Right atrium auricular region (tissue), 2 donors: ENCODE measurements around the gene CMTM4. TPM values are rescaled to one million over a fixed set of nuclear protein-coding genes. Genes with fewer than 3 reads are reported as not detected.

Experiments
- DNase-seq: peaks from one replicate; pipeline ENCODE4 v3.0.0-alpha.2; 2019; ENCODE audit warnings: low spot score
- H3K27ac ChIP-seq, 2 donors: fragments of 200-600 bp; sonication (generic); 1 replicate in 1 of 2; 2 replicates in 1 of 2; pipeline ENCODE4 v1.5.1; 2016 to 2019
- H3K27me3 ChIP-seq, 2 donors: fragments of 200-600 bp; sonication (generic); one replicate each; pipeline versions ENCODE4 v1.5.1 to v1.6.0; 2017 to 2019
- H3K36me3 ChIP-seq: fragments of 200-600 bp; sonication (generic); one replicate; pipeline ENCODE4 v1.5.1; 2016
- H3K4me1 ChIP-seq, 2 donors: fragments of 200-600 bp; sonication (generic); one replicate each; pipeline versions ENCODE4 v1.5.1 to v1.6.0; 2017 to 2019
- H3K4me3 ChIP-seq, 2 donors: fragments of 200-600 bp; sonication (generic); 1 replicate in 1 of 2; 2 replicates in 1 of 2; pipeline ENCODE4 v1.5.1; 2017 to 2019; ENCODE audit warnings: mild to moderate bottlenecking in 1 of 2, moderate library complexity in 1 of 2
- H3K9me3 ChIP-seq, 2 donors: fragments of 200-600 bp; sonication (generic); one replicate each; pipeline ENCODE4 v1.5.1; 2019
- total RNA-seq, 2 donors: library from RNA; depleted of rRNA; stranded (reverse); fragments of >200 nt; gene quantifications; one replicate each; pipeline ENCODE4 v1.1.0, GENCODE V29; 2016
- TF ChIP-seq, protein P1 (sequence below), 2 donors: fragments of 200-600 bp; sonication (generic); IDR thresholded peaks; one replicate each; pipeline ENCODE4 v1.5.1; 2019; ENCODE audit warnings: antibody characterized with exemption in 2 of 2

The CMTM4 gene
- total RNA-seq, 2 donors from 2014 or later: 7.5 to 15.2 TPM

DNA sequence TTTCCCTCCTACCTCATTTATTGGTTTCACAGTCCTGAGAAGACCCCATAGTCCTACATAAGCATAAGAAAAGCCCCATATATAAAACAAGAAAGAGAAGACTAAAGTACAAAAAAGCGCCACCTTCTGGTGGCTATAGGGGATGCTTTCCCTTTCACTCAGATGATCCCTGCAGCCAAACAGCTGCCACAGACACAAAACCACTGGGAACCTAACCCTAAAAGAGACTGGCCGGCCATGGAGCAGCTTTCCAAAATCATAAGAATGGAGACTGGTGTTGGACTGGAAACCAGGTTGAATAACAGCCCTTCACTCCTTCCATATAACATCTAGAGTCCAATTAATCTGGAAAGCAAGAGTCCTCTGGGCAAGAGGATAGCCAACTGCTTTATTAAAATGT, 43.5 kb upstream of the CMTM4 start:
- peaks cover 0 to 40% of the 10 kb centered on the region in 2 donors for H3K4me1 ChIP-seq
- DNase-seq: no peak
- H3K4me3 ChIP-seq: no peak overlapping the region
- no peaks in the 10 kb centered on the region for H3K9me3 ChIP-seq
- peaks cover 58% of the 10 kb centered on the region for H3K36me3 ChIP-seq
- TF ChIP-seq, protein P1, sequence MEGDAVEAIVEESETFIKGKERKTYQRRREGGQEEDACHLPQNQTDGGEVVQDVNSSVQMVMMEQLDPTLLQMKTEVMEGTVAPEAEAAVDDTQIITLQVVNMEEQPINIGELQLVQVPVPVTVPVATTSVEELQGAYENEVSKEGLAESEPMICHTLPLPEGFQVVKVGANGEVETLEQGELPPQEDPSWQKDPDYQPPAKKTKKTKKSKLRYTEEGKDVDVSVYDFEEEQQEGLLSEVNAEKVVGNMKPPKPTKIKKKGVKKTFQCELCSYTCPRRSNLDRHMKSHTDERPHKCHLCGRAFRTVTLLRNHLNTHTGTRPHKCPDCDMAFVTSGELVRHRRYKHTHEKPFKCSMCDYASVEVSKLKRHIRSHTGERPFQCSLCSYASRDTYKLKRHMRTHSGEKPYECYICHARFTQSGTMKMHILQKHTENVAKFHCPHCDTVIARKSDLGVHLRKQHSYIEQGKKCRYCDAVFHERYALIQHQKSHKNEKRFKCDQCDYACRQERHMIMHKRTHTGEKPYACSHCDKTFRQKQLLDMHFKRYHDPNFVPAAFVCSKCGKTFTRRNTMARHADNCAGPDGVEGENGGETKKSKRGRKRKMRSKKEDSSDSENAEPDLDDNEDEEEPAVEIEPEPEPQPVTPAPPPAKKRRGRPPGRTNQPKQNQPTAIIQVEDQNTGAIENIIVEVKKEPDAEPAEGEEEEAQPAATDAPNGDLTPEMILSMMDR (IDR thresholded peaks at IDR 0.05): peak; percentile 42 to 66
- peak overlapping the region; percentile 80 to 86 for H3K27ac ChIP-seq
- H3K27me3 ChIP-seq: no peaks in the 10 kb centered on the region

DNA sequence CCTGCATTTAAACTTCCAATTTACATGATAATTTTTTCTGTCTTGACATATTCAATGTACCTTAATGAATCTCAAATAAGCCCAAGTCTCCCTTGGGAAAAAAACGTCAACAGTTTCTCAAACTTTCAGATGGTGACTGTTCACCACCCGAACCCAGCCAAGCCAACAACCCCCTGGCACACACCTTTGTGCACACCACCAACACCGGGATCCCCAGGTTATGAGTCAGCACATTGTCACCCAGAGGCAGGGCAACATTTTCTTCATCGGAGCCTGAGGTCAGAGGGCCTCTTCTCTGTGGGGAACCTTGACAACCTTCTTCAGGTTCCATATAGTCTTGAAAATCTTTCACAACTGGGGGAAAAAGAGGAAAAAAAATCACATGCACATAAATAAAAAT, 39.3 kb upstream of the CMTM4 start:
- Histone ChIP-seq H3K27ac (no peak overlapping the region), H3K4me3 (no peak overlapping the region), H3K4me1 (peaks cover 0 to 21% of the 10 kb centered on the region in 2 donors), H3K9me3 (no peaks in the 10 kb centered on the region), H3K36me3 (peaks cover 80% of the 10 kb centered on the region), H3K27me3 (no peaks in the 10 kb centered on the region)
- DNase-seq: no peak
- TF ChIP-seq, protein P1 (IDR thresholded peaks at IDR 0.05): no peak

DNA sequence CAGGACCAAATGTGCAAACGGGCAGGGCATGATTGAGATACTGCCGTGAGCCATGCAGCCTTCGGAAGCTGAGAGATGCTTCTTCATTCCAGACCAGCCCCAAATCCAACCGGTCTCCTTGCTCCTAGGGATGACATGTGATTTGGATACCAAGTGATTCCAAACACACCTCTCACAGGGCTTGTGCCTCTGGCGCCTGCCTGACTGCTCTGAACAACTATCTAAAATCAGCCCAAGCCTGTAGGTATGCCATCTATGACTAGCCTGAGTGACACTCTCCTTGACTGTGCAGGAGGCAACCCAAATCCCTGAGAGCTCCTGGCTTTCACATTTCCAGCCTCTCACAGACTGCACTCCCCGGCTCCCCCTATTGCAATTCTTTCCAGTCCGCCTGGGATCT, 34.6 kb upstream of the CMTM4 start:
- TF ChIP-seq, protein P1 (IDR thresholded peaks at IDR 0.05): no peak
- Histone ChIP-seq H3K9me3 (no peaks in the 10 kb centered on the region), H3K36me3 (peaks cover 80% of the 10 kb centered on the region), H3K4me3 (no peak overlapping the region), H3K27ac (no peak overlapping the region), H3K4me1 (peaks cover 0 to 9% of the 10 kb centered on the region in 2 donors), H3K27me3 (no peaks in the 10 kb centered on the region)
- no peak for DNase-seq

DNA sequence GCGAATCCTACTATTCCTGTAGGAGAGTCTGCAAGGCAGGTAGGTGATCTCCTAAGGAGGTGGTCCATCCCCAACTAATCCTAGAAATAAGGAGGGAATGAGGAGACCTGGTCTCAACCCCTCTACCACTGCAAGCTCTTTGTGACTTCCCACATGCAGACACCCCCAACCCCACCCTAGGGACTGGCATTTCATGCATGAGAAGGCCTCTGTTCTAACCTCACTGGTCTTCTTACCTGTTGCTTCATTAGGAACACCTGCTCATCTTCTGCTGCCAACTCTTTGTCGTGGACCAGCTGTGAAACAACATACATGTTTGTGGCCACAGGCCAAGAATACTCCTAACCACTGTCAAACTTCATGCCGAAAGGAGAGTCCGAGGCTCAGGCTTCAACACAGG, 32.3 kb upstream of the CMTM4 start:
- Histone ChIP-seq H3K36me3 (peaks cover 82% of the 10 kb centered on the region), H3K4me3 (no peak overlapping the region), H3K27me3 (no peaks in the 10 kb centered on the region), H3K4me1 (peaks cover 0 to 9% of the 10 kb centered on the region in 2 donors), H3K9me3 (no peaks in the 10 kb centered on the region), H3K27ac (no peak overlapping the region)
- TF ChIP-seq, protein P1 (IDR thresholded peaks at IDR 0.05): no peak
- DNase-seq: no peak

DNA sequence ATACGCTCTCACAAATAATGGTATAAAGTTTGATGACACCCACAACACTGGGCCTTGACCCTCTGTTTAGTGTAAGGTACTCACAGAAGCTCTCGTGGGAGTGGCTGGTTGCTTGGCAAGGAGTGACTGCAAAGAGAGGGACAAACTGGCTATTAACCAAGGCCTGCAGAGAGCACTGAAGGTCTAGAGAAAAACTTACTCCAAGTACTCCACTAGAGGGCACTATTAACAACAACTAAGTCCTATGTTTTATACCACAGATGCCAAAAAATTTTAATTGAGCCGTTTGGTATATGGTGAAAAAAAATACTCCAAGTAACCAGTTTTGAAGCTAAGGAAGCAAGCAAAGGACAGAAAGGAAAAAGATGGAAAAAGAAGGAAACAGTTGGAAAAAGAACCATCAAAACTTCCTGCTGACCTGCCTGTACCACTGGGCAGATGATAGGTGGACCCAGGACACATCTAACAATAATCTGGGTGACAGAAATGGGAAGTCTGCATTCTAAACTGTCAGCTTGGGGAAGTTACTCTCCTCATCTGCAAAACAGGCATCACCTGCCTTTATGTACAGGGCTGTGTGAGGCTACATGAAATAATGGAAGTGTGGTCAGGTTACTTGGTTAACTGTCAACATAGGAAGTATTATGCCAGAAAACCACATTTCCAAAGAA, 31.7 kb upstream of the CMTM4 start:
- Histone ChIP-seq H3K4me1 (peaks cover 0 to 9% of the 10 kb centered on the region in 2 donors), H3K4me3 (no peak overlapping the region), H3K9me3 (no peaks in the 10 kb centered on the region), H3K36me3 (peaks cover 82% of the 10 kb centered on the region), H3K27me3 (no peaks in the 10 kb centered on the region), H3K27ac (no peak overlapping the region)
- TF ChIP-seq, protein P1 (IDR thresholded peaks at IDR 0.05): peak; percentile 48 to 79
- DNase-seq: no peak

DNA sequence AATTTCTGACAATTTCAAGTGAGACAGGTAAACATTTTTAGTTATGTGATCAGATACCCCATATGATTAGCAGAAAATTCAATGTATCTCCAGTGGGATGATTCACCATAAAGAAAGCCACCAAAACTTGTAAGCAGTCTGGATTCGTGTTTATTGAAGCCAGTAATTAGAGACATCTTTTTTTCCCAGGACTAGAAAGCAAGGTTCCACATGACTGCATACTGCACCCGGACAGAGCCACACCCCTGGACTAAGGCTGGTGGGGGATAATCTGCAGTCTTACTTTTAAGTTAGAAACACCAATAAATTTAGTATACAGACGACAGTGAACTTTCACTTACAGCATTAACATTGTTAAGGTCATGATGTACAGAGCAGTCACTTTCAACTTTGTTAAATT, 24.2 kb upstream of the CMTM4 start:
- Histone ChIP-seq H3K9me3 (no peaks in the 10 kb centered on the region), H3K27me3 (no peaks in the 10 kb centered on the region), H3K27ac (no peak overlapping the region), H3K4me1 (no peaks in the 10 kb centered on the region), H3K4me3 (no peak overlapping the region), H3K36me3 (peaks cover 44% of the 10 kb centered on the region)
- no peak for DNase-seq
- TF ChIP-seq, protein P1 (IDR thresholded peaks at IDR 0.05): no peak
